ENCODE measurements around the gene ARHGEF4. TPM values are rescaled to one million over a fixed set of nuclear protein-coding genes. Genes with fewer than 3 reads are reported as not detected.
"Not testable (repeated sequence)": the region's sequence is repeated elsewhere in the genome, so short reads cannot be mapped to it uniquely, and the experiment has no call there.

The ARHGEF4 gene
- total RNA-seq, 1 experiment from 2014 or later = 5.9 TPM

GRCh38 chr2:130898553-130898952 lies 61.8 kb downstream of the ARHGEF4 start:
- DNase-seq (ENCODE audit: low read depth) = no peak
- in situ Hi-C loops (cut with HindIII; ENCODE audit: low pct_unique_long_range_greater_than_20kb, low sequenced_read_pairs) = no loop called here

- DNase-seq (ENCODE audit: low read depth) = no peak
- in situ Hi-C loops (cut with HindIII; ENCODE audit: low pct_unique_long_range_greater_than_20kb, low sequenced_read_pairs) = no loop called here
Measured at GRCh38 chr2:130899306-130899705, 62.6 kb downstream of the ARHGEF4 start.

- no peak for DNase-seq (ENCODE audit: low read depth)
- in situ Hi-C loops (cut with HindIII; ENCODE audit: low pct_unique_long_range_greater_than_20kb, low sequenced_read_pairs) = no loop called here
Measured at GRCh38 chr2:130901061-130901460, 64.3 kb downstream of the ARHGEF4 start.

- DNase-seq (ENCODE audit: low read depth); in situ Hi-C loops (cut with HindIII; ENCODE audit: low pct_unique_long_range_greater_than_20kb, low sequenced_read_pairs): not testable (repeated sequence)
Measured at GRCh38 chr2:130901626-130902025, 64.9 kb downstream of the ARHGEF4 start.

- DNase-seq (ENCODE audit: low read depth) = no peak
- in situ Hi-C loops (cut with HindIII; ENCODE audit: low pct_unique_long_range_greater_than_20kb, low sequenced_read_pairs) = no loop called here
Measured at GRCh38 chr2:130908832-130909231, 72.1 kb downstream of the ARHGEF4 start.

- no peak for DNase-seq (ENCODE audit: low read depth)
- in situ Hi-C loops (cut with HindIII; ENCODE audit: low pct_unique_long_range_greater_than_20kb, low sequenced_read_pairs) = no loop called here
Measured at GRCh38 chr2:130910931-130911330, 74.2 kb downstream of the ARHGEF4 start.

GRCh38 chr2:130911482-130911881 lies 74.8 kb downstream of the ARHGEF4 start:
- DNase-seq (ENCODE audit: low read depth) = no peak
- in situ Hi-C loops (cut with HindIII; ENCODE audit: low pct_unique_long_range_greater_than_20kb, low sequenced_read_pairs) = no loop called here

GRCh38 chr2:130911996-130912395 lies 75.3 kb downstream of the ARHGEF4 start:
- DNase-seq (ENCODE audit: low read depth) = no peak
- in situ Hi-C loops (cut with HindIII; ENCODE audit: low pct_unique_long_range_greater_than_20kb, low sequenced_read_pairs) = no loop called here

GRCh38 chr2:130912471-130912870 lies 75.8 kb downstream of the ARHGEF4 start:
- DNase-seq (ENCODE audit: low read depth) = no peak
- in situ Hi-C loops (cut with HindIII; ENCODE audit: low pct_unique_long_range_greater_than_20kb, low sequenced_read_pairs) = no loop called here

- in situ Hi-C loops (cut with HindIII; ENCODE audit: low pct_unique_long_range_greater_than_20kb, low sequenced_read_pairs) = no loop called here
Measured at GRCh38 chr2:130913891-130914290, 77.2 kb downstream of the ARHGEF4 start.

GRCh38 chr2:130915149-130915548 lies 78.4 kb downstream of the ARHGEF4 start:
- in situ Hi-C loops (cut with HindIII; ENCODE audit: low pct_unique_long_range_greater_than_20kb, low sequenced_read_pairs) = no loop called here
- no peak for DNase-seq (ENCODE audit: low read depth)

More at GRCh38 chr2:130913891-130914290, 77.2 kb downstream of the ARHGEF4 start:
- DNase-seq (ENCODE audit: low read depth) = no peak

- no peak for DNase-seq (ENCODE audit: low read depth)
- in situ Hi-C loops (cut with HindIII; ENCODE audit: low pct_unique_long_range_greater_than_20kb, low sequenced_read_pairs) = no loop called here
Measured at GRCh38 chr2:130915595-130916437, 79.1 kb downstream of the ARHGEF4 start.

GRCh38 chr2:130916438-130916705 lies 79.7 kb downstream of the ARHGEF4 start:
- DNase-seq (ENCODE audit: low read depth) = no peak
- in situ Hi-C loops (cut with HindIII; ENCODE audit: low pct_unique_long_range_greater_than_20kb, low sequenced_read_pairs) = no loop called here

- DNase-seq (ENCODE audit: low read depth) = no peak
- in situ Hi-C loops (cut with HindIII; ENCODE audit: low pct_unique_long_range_greater_than_20kb, low sequenced_read_pairs) = no loop called here
Measured at GRCh38 chr2:130917006-130917688, 80.4 kb downstream of the ARHGEF4 start.

GRCh38 chr2:130918393-130918792 lies 81.7 kb downstream of the ARHGEF4 start:
- in situ Hi-C loops (cut with HindIII; ENCODE audit: low pct_unique_long_range_greater_than_20kb, low sequenced_read_pairs) = no loop called here
- no peak for DNase-seq (ENCODE audit: low read depth)

- peak; percentile 45 for DNase-seq (ENCODE audit: low read depth)
- in situ Hi-C loops (cut with HindIII; ENCODE audit: low pct_unique_long_range_greater_than_20kb, low sequenced_read_pairs) = no loop called here
Measured at GRCh38 chr2:130920415-130921163, 83.9 kb downstream of the ARHGEF4 start.

GRCh38 chr2:130921164-130921476 lies 84.4 kb downstream of the ARHGEF4 start:
- DNase-seq (ENCODE audit: low read depth) = no peak
- in situ Hi-C loops (cut with HindIII; ENCODE audit: low pct_unique_long_range_greater_than_20kb, low sequenced_read_pairs) = no loop called here

- in situ Hi-C loops (cut with HindIII; ENCODE audit: low pct_unique_long_range_greater_than_20kb, low sequenced_read_pairs) = no loop called here
- DNase-seq (ENCODE audit: low read depth) = no peak
Measured at GRCh38 chr2:130922417-130922816, 85.7 kb downstream of the ARHGEF4 start.

GRCh38 chr2:130928385-130928784 lies 91.7 kb downstream of the ARHGEF4 start:
- in situ Hi-C loops (cut with HindIII; ENCODE audit: low pct_unique_long_range_greater_than_20kb, low sequenced_read_pairs) = no loop called here
- DNase-seq (ENCODE audit: low read depth) = no peak
